GM12873 (cell line): Measurements from ENCODE around the gene FAM107A.

Experiments used
- TF ChIP-seq, protein P1 (sequence below): IDR thresholded peaks from 2 replicates; pipeline ENCODE4 v1.5.1; 2012; ENCODE audit warnings: low read depth, mild to moderate bottlenecking, moderate library complexity, low read length, control low read depth; ENCODE audit not compliant: insufficient read depth; ENCODE audit errors: missing control alignments

Gene FAM107A

DNA sequence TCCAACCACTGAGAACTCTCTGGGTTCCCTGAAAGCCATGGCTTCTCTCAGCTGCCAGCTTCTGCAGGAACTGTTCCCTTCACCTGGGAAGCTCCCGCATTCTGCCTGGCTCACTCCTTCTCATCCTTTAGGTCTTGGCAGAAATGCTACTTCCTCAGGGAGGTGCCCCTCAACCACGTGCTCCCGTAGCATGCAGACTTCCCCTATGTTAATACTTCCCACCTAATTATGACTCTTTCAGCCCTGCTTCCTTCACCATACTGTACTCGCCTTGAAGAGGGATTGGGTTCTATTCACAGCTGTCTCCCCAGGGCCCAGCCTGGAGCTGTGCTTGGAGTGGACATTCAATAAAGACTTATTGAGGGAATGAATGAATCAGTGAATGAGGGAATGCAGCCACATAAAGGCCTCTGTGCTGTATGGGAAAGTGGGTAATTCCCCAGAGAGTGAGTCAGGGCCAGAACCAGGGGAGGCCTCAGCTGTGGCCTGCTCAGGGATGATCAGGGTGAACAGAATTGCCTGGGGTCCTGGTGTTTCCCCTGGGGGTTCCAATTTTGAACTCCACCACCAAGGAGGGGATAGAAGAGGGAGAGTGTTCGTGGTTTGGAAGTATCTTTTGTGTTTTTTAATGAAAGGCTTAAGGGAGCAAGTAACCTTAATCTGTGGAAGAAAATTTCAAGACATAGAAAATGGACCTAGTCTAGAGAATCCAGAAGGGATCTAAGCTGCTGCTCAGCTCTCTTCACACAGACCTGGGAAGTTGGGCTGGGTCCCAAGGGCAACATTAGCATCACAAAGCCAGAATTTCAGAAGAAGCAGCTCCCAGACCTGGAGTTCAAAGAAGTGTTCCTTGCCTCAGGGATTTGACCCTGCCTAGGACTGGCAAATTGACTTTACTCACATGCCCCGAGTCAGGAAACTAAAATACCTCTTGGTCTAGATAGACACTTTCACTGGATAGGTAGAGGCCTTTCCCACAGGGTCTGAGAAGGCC lies 14.6 kb upstream of the FAM107A start:
- TF ChIP-seq, protein P1, sequence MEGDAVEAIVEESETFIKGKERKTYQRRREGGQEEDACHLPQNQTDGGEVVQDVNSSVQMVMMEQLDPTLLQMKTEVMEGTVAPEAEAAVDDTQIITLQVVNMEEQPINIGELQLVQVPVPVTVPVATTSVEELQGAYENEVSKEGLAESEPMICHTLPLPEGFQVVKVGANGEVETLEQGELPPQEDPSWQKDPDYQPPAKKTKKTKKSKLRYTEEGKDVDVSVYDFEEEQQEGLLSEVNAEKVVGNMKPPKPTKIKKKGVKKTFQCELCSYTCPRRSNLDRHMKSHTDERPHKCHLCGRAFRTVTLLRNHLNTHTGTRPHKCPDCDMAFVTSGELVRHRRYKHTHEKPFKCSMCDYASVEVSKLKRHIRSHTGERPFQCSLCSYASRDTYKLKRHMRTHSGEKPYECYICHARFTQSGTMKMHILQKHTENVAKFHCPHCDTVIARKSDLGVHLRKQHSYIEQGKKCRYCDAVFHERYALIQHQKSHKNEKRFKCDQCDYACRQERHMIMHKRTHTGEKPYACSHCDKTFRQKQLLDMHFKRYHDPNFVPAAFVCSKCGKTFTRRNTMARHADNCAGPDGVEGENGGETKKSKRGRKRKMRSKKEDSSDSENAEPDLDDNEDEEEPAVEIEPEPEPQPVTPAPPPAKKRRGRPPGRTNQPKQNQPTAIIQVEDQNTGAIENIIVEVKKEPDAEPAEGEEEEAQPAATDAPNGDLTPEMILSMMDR, result no peak

DNA sequence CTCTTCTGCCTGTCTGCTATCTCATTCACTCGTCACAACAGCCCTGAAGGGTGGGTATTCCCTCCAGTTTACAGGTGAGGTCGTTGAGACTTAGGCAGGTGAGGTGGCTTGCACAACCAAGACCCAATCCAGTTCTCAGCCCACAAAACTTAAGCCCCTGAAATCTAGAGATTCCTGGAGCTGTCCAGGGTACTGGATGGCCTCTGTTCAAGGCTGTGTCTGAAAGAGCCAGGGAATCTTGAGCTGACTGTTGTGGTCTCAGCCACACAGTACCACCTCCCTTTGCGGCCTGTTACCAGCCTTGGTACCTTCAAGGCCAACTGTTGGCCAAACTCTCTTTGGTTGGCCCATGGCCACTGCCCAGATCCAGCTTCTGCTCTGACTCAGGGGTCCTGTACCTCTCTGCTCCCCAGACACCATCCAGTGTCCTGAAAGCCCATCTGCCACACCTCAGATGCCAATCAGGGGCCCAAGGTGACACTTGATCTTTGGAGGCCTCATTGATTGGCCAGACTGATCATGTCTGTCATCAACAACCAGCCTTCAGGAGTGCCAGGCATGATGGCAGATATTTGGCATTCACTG lies 10.9 kb upstream of the FAM107A start:
- TF ChIP-seq, protein P1, result no peak

DNA sequence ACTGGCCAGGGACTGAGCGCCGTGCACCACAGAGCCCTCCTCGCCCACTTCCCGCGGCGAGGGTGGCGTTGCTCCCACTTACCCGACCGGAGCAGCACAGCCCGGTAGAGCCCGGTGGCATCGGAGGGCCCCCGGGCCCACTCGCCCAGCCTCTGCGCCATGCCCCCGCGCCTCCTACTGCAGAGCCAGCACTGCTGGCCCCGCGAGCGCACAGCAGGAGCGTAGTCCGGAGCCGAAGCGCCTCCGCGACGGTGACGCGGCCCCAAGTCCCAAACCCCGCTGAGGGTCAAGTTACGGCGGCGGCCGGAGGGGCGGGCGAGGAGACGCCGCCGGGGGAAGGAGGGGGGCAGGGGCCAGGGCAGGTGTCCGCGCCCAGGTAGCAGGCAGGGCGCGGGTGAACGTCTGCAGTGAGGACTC lies 9.6 kb upstream of the FAM107A start:
- TF ChIP-seq, protein P1, result no peak

DNA sequence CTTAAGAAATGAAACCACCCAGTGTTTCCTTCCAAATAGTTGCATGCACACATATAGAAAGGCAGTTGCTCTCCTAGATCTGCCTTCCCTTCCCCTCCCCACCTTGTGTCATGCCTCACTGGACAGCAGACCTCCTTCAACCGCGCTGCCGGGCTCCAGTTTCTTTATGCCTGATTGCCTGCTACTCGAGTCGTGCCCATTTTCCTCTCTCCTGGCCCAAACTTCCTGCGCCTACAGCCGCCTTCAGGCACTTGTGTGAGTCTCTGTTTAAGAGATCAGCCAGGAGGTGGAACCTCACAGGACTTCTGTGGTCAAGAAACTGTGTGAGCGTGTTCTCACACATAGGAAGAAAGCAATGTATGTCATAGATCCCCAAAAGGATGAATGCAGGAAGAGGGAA lies 8.8 kb upstream of the FAM107A start:
- TF ChIP-seq, protein P1, result no peak

DNA sequence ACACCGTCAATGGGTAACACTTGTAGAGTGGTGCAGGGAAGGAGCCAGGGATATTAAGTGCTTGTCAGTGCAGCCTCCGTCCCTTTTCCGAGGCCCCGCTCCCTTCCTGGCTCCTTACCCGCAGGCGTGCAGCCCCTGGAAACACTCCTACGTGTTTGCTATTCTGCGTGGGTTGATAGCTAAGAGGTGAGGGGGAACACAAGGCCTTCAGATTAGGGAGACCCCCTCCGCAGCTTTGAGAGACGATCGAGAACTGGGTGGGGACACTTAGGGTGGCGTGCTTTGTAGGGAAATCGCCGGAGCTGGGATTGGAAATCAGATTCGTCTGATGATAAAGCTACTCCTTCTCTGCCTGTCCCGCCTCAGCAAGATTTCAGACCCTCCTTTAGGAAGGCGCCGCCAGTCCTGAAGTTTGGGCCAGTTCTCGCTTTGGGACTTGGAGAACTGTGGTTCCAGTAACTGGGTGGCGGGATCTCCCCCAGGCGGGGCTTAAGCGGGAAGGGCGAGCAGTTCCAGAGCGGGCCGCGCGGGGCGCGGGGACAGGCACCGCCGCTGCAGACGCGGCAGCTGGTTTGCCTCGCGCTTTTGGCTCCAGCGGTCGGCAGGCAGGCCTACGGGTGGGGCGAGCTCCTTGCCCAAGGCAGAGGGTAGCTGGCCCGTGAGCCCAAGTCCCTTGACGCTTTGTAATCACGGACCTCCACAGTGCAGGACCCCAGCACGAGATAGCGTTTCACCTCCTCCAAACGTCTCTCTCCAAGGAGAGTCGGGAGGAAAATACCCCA lies 8.0 kb upstream of the FAM107A start:
- TF ChIP-seq, protein P1, result peak; percentile 70

DNA sequence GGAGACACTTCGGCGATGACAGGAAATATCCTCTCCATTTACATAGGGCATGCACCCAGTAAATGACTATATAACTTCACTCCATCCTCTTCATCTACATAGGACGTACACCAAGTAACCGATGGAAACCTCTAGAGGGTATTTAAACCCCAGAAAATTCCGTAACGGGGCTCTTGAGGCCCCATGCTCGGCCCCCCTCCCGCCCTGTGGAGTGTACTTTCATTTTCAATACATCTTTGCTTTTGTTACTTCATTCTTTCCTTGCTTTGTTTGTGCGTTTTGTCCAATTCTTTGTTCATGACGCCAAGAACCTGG lies 7.5 kb upstream of the FAM107A start:
- TF ChIP-seq, protein P1, result no peak

DNA sequence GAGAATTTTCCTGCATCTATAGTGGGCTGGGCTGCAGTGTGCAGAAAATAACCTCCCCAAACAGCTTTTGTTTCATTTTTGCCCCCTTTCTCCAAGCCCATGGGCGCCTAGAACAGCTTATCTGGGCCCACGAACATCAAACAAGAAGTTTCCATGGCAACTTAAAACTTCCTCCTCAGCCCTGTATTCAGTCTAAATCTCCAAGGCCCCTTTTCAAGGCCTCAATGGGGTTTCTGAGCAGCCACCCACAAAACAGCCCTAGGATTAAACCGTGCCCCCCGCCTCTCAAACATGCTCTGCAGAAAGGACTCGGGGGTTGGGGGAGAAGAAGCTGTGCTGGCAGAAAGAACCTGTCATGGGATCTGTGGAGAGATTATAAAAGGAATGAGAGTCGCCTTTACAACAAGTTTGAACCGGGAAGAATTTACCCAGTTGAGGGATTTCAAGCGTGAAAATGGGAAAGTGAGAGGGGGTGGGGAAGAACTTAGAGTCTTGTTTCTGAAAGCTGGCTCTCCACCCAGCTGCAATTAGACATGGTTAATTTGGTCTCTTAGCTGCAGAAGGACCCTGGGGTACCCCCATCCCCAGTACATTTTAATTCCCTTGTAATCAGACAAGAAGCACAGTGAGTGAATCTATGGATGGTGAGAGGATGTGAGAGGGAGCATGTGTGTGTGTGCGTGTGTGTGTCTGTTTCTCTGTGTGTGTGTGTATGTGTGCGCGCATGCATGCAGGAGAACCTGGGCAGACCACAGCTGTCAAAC lies 4.3 kb upstream of the FAM107A start:
- TF ChIP-seq, protein P1, result no peak
